T-helper 17 cell (primary cell): ENCODE measurements around the gene GMPPB. TPM values are rescaled to one million over a fixed set of nuclear protein-coding genes. Genes with fewer than 3 reads are reported as not detected.

Experiments used
- ATAC-seq: fragments of 150-1000 bp; cut with Tn5 transposase; 2 replicates; pipeline ENCODE4 v1.10.0; 2021; ENCODE audit warnings: mild to moderate bottlenecking, moderate library complexity
- DNase-seq, 3 donors: peaks; one replicate each; pipeline versions ENCODE4 v3.0.0 to v3.0.0-alpha.2; 2020 to 2021
- H3K9me3 ChIP-seq: one replicate; pipeline ENCODE4 v1.7.0; 2013; ENCODE audit warnings: low read length, mild to moderate bottlenecking; ENCODE audit not compliant: control insufficient read depth, poor library complexity, severe bottlenecking
- H3K27ac Mint-ChIP-seq: one replicate; pipeline ENCODE4 v1.8.0; 2022; ENCODE audit warnings: mild to moderate bottlenecking, moderate library complexity, mixed read lengths
- H3K27me3 Mint-ChIP-seq: one replicate; pipeline ENCODE4 v1.8.0; 2022; ENCODE audit warnings: mixed read lengths
- H3K36me3 Mint-ChIP-seq: one replicate; pipeline ENCODE4 v1.8.0; 2022; ENCODE audit warnings: low read depth, mixed read lengths
- H3K4me1 Mint-ChIP-seq: one replicate; pipeline ENCODE4 v1.8.0; 2022; ENCODE audit warnings: mild to moderate bottlenecking, mixed read lengths
- H3K4me3 Mint-ChIP-seq: one replicate; pipeline ENCODE4 v1.8.0; 2022; ENCODE audit warnings: mild to moderate bottlenecking, moderate library complexity, mixed read lengths
- total RNA-seq, 4 donors: library from RNA in 2 of 4; stranded (reverse) in 2 of 4; gene quantifications; one replicate each; pipeline ENCODE4 v1.2.3 and lab custom pipeline; 2022 to 2026

Gene GMPPB
- total RNA-seq, 2 donors from 2014 or later, result 42.9 to 61.9 TPM

- H3K27me3 Mint-ChIP-seq, result no peaks in the 10 kb centered on the region
- DNase-seq (peak; percentile 40 to 45 (median 41)), ATAC-seq (peak; percentile 51)
- H3K4me1 Mint-ChIP-seq, result peaks cover 22% of the 10 kb centered on the region
- no peaks in the 10 kb centered on the region for H3K36me3 Mint-ChIP-seq
- H3K4me3 Mint-ChIP-seq, result peak overlapping the region; percentile 93
- peak overlapping the region; percentile 97 for H3K27ac Mint-ChIP-seq
- H3K9me3 ChIP-seq, result no peaks in the 10 kb centered on the region
These were observed 835 bp upstream of the GMPPB start for GRCh38 chr3:49724586-49724985.

GRCh38 chr3:49723296-49723627 is 489 bp downstream of the GMPPB start:
- peak; percentile 20 for ATAC-seq
- H3K27ac Mint-ChIP-seq, result peak overlapping the region; percentile 97
- H3K9me3 ChIP-seq, result no peaks in the 10 kb centered on the region
- peaks cover 29% of the 10 kb centered on the region for H3K4me1 Mint-ChIP-seq
- peak; percentile 40 to 50 (median 47) for DNase-seq
- H3K4me3 Mint-ChIP-seq, result peak overlapping the region; percentile 93
- no peaks in the 10 kb centered on the region for H3K36me3 Mint-ChIP-seq
- no peaks in the 10 kb centered on the region for H3K27me3 Mint-ChIP-seq

GRCh38 chr3:49722896-49723295 is 855 bp downstream of the GMPPB start:
- no peaks in the 10 kb centered on the region for H3K27me3 Mint-ChIP-seq
- peak overlapping the region; percentile 93 for H3K4me3 Mint-ChIP-seq
- ATAC-seq, result no peak
- no peaks in the 10 kb centered on the region for H3K9me3 ChIP-seq
- peak overlapping the region; percentile 97 for H3K27ac Mint-ChIP-seq
- H3K36me3 Mint-ChIP-seq, result no peaks in the 10 kb centered on the region
- peak in 1 of 3 donors; percentile 4 for DNase-seq
- peaks cover 29% of the 10 kb centered on the region for H3K4me1 Mint-ChIP-seq

GRCh38 chr3:49721896-49722781 is 1.6 kb downstream of the GMPPB start:
- no peaks in the 10 kb centered on the region for H3K36me3 Mint-ChIP-seq
- DNase-seq (no peak), ATAC-seq (no peak)
- H3K27me3 Mint-ChIP-seq, result no peaks in the 10 kb centered on the region
- peak overlapping the region; percentile 93 for H3K4me3 Mint-ChIP-seq
- H3K9me3 ChIP-seq, result no peaks in the 10 kb centered on the region
- peaks cover 29% of the 10 kb centered on the region for H3K4me1 Mint-ChIP-seq
- H3K27ac Mint-ChIP-seq, result peak overlapping the region; percentile 97

GRCh38 chr3:49721596-49721895 is 2.2 kb downstream of the GMPPB start:
- peaks cover 29% of the 10 kb centered on the region for H3K4me1 Mint-ChIP-seq
- H3K36me3 Mint-ChIP-seq, result no peaks in the 10 kb centered on the region
- ATAC-seq (no peak), DNase-seq (no peak)
- H3K27me3 Mint-ChIP-seq, result no peaks in the 10 kb centered on the region
- H3K27ac Mint-ChIP-seq, result peak overlapping the region; percentile 97
- H3K4me3 Mint-ChIP-seq, result no peak overlapping the region
- H3K9me3 ChIP-seq, result no peaks in the 10 kb centered on the region

DNA sequence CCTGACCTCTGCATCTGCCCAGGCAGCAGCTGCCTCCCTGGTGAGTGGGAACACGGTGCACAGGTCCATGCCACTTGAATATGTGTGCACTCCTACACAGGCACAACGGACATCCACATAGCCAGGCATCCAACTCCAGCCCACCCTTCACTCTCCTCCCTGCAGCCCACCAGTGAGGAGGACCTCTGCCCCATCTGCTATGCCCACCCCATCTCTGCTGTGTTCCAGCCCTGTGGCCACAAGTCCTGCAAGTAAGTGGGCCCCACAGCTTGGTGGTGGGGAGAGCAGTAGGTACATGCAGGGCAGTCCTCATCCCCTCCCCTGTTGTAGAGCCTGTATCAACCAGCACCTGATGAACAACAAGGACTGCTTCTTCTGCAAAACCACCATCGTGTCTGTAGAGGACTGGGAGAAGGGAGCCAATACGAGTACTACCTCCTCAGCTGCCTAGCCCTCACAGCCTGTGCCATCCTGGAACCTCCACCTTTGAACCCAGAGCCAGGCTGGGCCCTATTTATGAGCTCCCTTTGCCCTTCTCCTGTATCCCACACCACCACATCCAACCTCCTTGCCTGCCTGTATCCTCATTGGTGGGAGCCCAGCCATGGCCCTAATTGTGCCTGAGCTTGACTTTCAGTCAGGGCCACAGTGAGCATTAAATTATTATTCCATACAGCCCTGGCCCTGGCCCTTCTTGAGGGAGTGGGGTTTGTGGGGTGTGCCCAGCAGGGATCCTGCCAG is 2.7 kb downstream of the GMPPB start:
- H3K4me1 Mint-ChIP-seq, result peaks cover 29% of the 10 kb centered on the region
- no peaks in the 10 kb centered on the region for H3K9me3 ChIP-seq
- DNase-seq (no peak), ATAC-seq (no peak)
- H3K36me3 Mint-ChIP-seq, result no peaks in the 10 kb centered on the region
- H3K27me3 Mint-ChIP-seq, result no peaks in the 10 kb centered on the region
- H3K4me3 Mint-ChIP-seq, result peak overlapping the region; percentile 36
- peak overlapping the region; percentile 97 for H3K27ac Mint-ChIP-seq

- Mint-ChIP-seq H3K4me3 (peak within 1 kb of the TSS; percentile 89), H3K4me1 (peaks cover 26% of the 10 kb centered on the region), H3K27me3 (no peaks in the 10 kb centered on the region), H3K36me3 (no peaks in the 10 kb centered on the region), H3K27ac (peak within 1 kb of the TSS; percentile 97)
- no peaks in the 10 kb centered on the region for H3K9me3 ChIP-seq
- DNase-seq, result peak; percentile 82 to 89 (median 88)
- ATAC-seq, result peak; percentile 71
These were observed 4.4 kb downstream of the GMPPB start, which contains the start of gene AMIGO3 for GRCh38 chr3:49719214-49719884. Gene AMIGO3 (minus strand): TSS chr3:49719684. CDS start chr3:49719465, 219 bp downstream.

DNA sequence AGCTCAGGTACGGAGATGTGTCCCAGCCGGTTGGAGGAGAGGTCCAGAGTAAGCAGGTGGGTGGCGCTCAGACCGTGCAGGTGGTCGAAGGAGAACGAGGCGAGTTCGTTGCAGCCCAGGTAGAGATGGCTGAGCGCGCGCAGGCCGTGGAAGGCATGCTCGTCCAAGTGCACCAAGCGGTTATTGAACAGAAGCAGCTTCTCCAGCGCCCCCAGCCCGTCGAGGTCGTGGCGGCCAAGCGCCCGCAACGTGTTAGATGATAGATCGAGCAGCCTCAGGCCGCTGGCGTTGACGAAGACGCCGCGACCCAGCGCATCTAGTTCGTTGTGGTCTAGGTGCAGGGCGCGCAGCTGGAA is 4.9 kb downstream of the GMPPB start:
- Mint-ChIP-seq H3K36me3 (no peaks in the 10 kb centered on the region), H3K4me3 (peak overlapping the region; percentile 89), H3K27ac (peak overlapping the region; percentile 97), H3K27me3 (no peaks in the 10 kb centered on the region), H3K4me1 (peaks cover 28% of the 10 kb centered on the region)
- DNase-seq (no peak), ATAC-seq (no peak)
- no peaks in the 10 kb centered on the region for H3K9me3 ChIP-seq

DNA sequence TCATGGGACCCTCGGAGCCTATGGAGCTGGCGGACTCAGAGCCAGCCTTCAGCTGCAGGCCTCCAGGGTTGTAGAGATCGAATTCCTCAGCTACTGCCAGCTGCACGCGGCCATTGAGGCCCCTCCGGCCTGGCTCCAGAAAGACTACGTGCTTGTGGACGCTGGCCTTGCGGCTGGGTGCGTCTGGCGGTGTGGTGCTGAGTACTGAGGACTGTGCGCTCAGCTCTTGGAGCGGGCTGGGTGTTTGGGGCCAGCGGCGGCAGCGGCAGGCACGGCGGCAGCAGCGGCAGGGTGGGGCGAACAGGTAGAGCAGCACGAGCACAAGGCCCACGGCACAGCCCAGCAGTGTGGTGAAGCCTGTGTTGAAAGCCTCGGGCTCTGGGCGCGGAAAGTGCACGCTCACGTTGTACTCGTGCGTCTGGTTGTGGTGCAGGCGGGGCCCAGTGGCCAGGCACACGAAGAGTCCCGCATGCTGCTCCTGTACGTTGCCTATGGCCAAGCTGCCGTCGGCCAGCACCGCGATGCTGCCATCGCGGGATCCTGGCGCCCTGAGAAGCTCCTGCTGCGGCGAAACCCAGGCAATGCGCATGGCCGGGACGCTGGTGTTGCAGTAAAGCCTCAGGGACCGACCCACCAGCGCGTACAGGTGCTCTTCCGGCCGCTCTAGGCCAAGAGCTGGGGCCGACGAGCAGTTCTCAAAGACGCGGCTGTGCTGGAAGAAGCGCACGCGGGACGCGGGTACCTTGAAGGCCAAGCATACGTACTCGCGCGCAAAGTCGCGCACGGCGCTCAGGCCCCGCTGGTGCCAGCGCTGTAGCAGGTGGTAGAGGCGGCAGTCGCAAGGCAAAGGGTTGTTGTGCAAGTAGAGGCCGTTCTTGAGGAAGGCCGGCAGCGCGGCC is 5.5 kb downstream of the GMPPB start:
- H3K4me3 Mint-ChIP-seq, result peak overlapping the region; percentile 89
- DNase-seq (no peak), ATAC-seq (no peak)
- peaks cover 28% of the 10 kb centered on the region for H3K4me1 Mint-ChIP-seq
- H3K27me3 Mint-ChIP-seq, result no peaks in the 10 kb centered on the region
- H3K27ac Mint-ChIP-seq, result no peak overlapping the region
- no peaks in the 10 kb centered on the region for H3K9me3 ChIP-seq
- no peaks in the 10 kb centered on the region for H3K36me3 Mint-ChIP-seq

- peak overlapping the region; percentile 75 for H3K4me3 Mint-ChIP-seq
- no peak overlapping the region for H3K27ac Mint-ChIP-seq
- ATAC-seq, result no peak
- no peaks in the 10 kb centered on the region for H3K27me3 Mint-ChIP-seq
- no peaks in the 10 kb centered on the region for H3K36me3 Mint-ChIP-seq
- DNase-seq, result no peak
- no peaks in the 10 kb centered on the region for H3K9me3 ChIP-seq
- H3K4me1 Mint-ChIP-seq, result peaks cover 26% of the 10 kb centered on the region
These were observed 6.4 kb downstream of the GMPPB start for GRCh38 chr3:49717211-49717958.

DNA sequence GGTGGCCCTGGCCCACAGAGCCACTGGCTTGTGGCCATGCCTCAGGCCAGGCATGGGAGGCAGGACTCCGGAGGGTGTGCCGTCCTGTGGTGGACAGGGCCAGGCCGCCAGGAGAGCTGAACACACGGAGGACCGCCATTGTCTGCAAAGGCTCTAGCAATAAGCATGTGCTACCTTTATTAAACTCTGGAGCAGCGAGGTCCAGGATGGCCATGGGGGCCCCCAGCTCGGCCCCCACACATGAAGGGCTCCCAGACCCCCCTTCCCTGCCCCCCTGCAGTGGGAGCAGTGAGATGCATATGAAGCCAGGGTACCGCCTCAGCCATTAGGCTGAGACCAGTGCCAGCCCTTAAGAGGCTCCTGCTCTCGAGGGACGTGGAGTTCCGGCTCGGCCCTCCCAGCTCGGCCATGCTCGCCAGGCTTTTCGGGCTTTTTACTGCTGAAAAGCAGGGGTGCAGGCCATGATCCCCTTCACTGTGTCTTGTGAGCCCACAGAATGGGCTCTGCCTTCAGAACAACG is 7.0 kb downstream of the GMPPB start:
- no peaks in the 10 kb centered on the region for H3K9me3 ChIP-seq
- H3K27me3 Mint-ChIP-seq, result no peaks in the 10 kb centered on the region
- no peak overlapping the region for H3K4me3 Mint-ChIP-seq
- ATAC-seq, result no peak
- H3K27ac Mint-ChIP-seq, result no peak overlapping the region
- H3K36me3 Mint-ChIP-seq, result no peaks in the 10 kb centered on the region
- peaks cover 27% of the 10 kb centered on the region for H3K4me1 Mint-ChIP-seq
- DNase-seq, result no peak

- ATAC-seq (no peak), DNase-seq (no peak)
- Mint-ChIP-seq H3K4me3 (no peak overlapping the region), H3K36me3 (no peaks in the 10 kb centered on the region), H3K27me3 (no peaks in the 10 kb centered on the region), H3K4me1 (peaks cover 28% of the 10 kb centered on the region), H3K27ac (no peak overlapping the region)
- H3K9me3 ChIP-seq, result no peaks in the 10 kb centered on the region
These were observed 7.6 kb downstream of the GMPPB start for GRCh38 chr3:49716169-49716568.
